A549 treated with GW870086 at 1 μM for 4 hours (cell line): Measurements from ENCODE around the gene PHRF1. TPM values are rescaled to one million over a fixed set of nuclear protein-coding genes. Genes with fewer than 3 reads are reported as not detected.

Experiments
- total RNA-seq: library from RNA; stranded (reverse); fragments of 200-300 nt; extraction: Qiagen RNA extraction; gene quantifications from 5 replicates; pipeline ENCODE4 v1.2.3, GENCODE V29; 2022; ENCODE audit warnings: low read depth

Gene PHRF1
- 29.5 to 38.7 TPM (median 35.4 TPM) in 5 replicates for total RNA-seq

GRCh38 chr11:575996-576768 is at the start of gene PHRF1:
TSS of gene PHRF1 (plus strand) at chr11:576470. CDS start at chr11:581513, 5,043 bp downstream.

GRCh38 chr11:535519-536454 is 40.5 kb upstream of the PHRF1 start, which contains the start of gene HRAS:
TSS of gene HRAS (minus strand) at chr11:535576.

GRCh38 chr11:536841-537621 is 39.2 kb upstream of the PHRF1 start, which contains the start of gene LRRC56:
TSS of gene LRRC56 (plus strand) at chr11:537527. CDS start at chr11:540685, 3,158 bp downstream.

GRCh38 chr11:560305-561147 is 15.7 kb upstream of the PHRF1 start, which contains the start of the genes LMNTD2 and RASSF7:
TSS of gene LMNTD2 (minus strand) at chr11:560738. CDS start at chr11:560716, 22 bp downstream.
TSS of gene RASSF7 (plus strand) at chr11:560970. CDS start at chr11:561769, 799 bp downstream.

GRCh38 chr11:615504-616319 is 39.4 kb downstream of the PHRF1 start, which contains the start of gene IRF7:
TSS of gene IRF7 (minus strand) at chr11:615950. CDS start at chr11:615364, 586 bp downstream.

GRCh38 chr11:624705-625635 is 48.7 kb downstream of the PHRF1 start, which contains the start of gene CDHR5:
TSS of gene CDHR5 (minus strand) at chr11:624955. CDS start at chr11:624902, 53 bp downstream.

GRCh38 chr11:626475-627307 is 50.4 kb downstream of the PHRF1 start, which contains the start of gene SCT:
TSS of gene SCT (minus strand) at chr11:627181. CDS start at chr11:627143, 38 bp downstream.

GRCh38 chr11:636511-637332 is 60.5 kb downstream of the PHRF1 start, which contains the start of gene DRD4:
TSS of gene DRD4 (plus strand) at chr11:637269. CDS start at chr11:637305, 36 bp downstream.

Other genes starting within 250 kb of the PHRF1 start
- gene B4GALNT4, start 207.0 kb upstream of the PHRF1 start, total RNA-seq = 9.3 to 21.2 TPM (median 16.6 TPM) in 5 replicates
- 29.9 to 39.9 TPM (median 38.6 TPM) in 5 replicates for gene PKP3, start 182.3 kb upstream of the PHRF1 start, total RNA-seq
- gene SIGIRR, start 161.5 kb upstream of the PHRF1 start, total RNA-seq = 60.4 to 93.3 TPM (median 87.7 TPM) in 5 replicates
- gene ANO9, start 134.5 kb upstream of the PHRF1 start, total RNA-seq = 0.72 to 1.2 TPM (median 0.88 TPM) in 5 replicates
- 33.8 to 46.7 TPM (median 44.8 TPM) in 5 replicates for gene PTDSS2, start 126.2 kb upstream of the PHRF1 start, total RNA-seq
- 134 to 192 TPM (median 169 TPM) in 5 replicates for gene RNH1, start 69.2 kb upstream of the PHRF1 start, total RNA-seq
- gene HRAS, start 40.9 kb upstream of the PHRF1 start, total RNA-seq = 108 to 168 TPM (median 150 TPM) in 5 replicates
- 0.54 to 0.97 TPM (median 0.77 TPM) in 5 replicates for gene LRRC56, start 38.9 kb upstream of the PHRF1 start, total RNA-seq
- gene LMNTD2, start 15.7 kb upstream of the PHRF1 start, total RNA-seq = 1.9 to 3.0 TPM (median 2.3 TPM) in 5 replicates
- gene RASSF7, start 15.5 kb upstream of the PHRF1 start, total RNA-seq = 45.1 to 53.1 TPM (median 51.9 TPM) in 5 replicates
- 5.8 to 8.1 TPM (median 5.9 TPM) in 5 replicates for gene IRF7, start 39.5 kb downstream of the PHRF1 start, total RNA-seq
- gene CDHR5, start 48.5 kb downstream of the PHRF1 start, total RNA-seq = 0.08 to 0.14 TPM (median 0.09 TPM) in 3 of 5 replicates, not detected in the others
- gene SCT, start 50.7 kb downstream of the PHRF1 start, total RNA-seq = not detected in 5 replicates
- 0.10 to 0.41 TPM (median 0.24 TPM) in 5 replicates for gene DRD4, start 60.8 kb downstream of the PHRF1 start, total RNA-seq
- 26.1 to 38.9 TPM (median 32.1 TPM) in 5 replicates for gene DEAF1, start 118.8 kb downstream of the PHRF1 start, total RNA-seq
- gene TMEM80, start 119.3 kb downstream of the PHRF1 start, total RNA-seq = 8.4 to 10.4 TPM (median 10.0 TPM) in 5 replicates
- 76.9 to 131 TPM (median 114 TPM) in 5 replicates for gene EPS8L2, start 129.8 kb downstream of the PHRF1 start, total RNA-seq
- gene TALDO1, start 171.0 kb downstream of the PHRF1 start, total RNA-seq = 394 to 439 TPM (median 414 TPM) in 5 replicates
- 36.6 to 48.9 TPM (median 44.7 TPM) in 5 replicates for gene GATD1, start 201.0 kb downstream of the PHRF1 start, total RNA-seq
- 1.2 to 2.7 TPM (median 1.9 TPM) in 5 replicates for gene CEND1, start 213.6 kb downstream of the PHRF1 start, total RNA-seq
- gene SLC25A22, start 221.8 kb downstream of the PHRF1 start, total RNA-seq = 21.8 to 34.9 TPM (median 34.1 TPM) in 5 replicates
- 8.6 to 14.2 TPM (median 13.8 TPM) in 5 replicates for gene PIDD1, start 228.8 kb downstream of the PHRF1 start, total RNA-seq
- 1,669 to 2,765 TPM (median 2,317 TPM) in 5 replicates for gene RPLP2, start 233.5 kb downstream of the PHRF1 start, total RNA-seq
- 36.8 to 63.3 TPM (median 53.7 TPM) in 5 replicates for gene PNPLA2, start 242.4 kb downstream of the PHRF1 start, total RNA-seq